Loucy (cell line): Measurements from ENCODE around the gene XKR8.

ENCODE experiments used
- H2AFZ ChIP-seq: fragments of 200-600 bp; sonication (generic); 2 replicates; pipeline ENCODE4 v1.6.0; 2016; ENCODE audit warnings: antibody characterized with exemption, mild to moderate bottlenecking, low read length, moderate library complexity
- H3F3A ChIP-seq: fragments of 200-600 bp; 2 replicates; pipeline ENCODE4 v1.6.0; 2016; ENCODE audit warnings: antibody characterized with exemption, low read depth, mild to moderate bottlenecking
- H3K27me3 ChIP-seq: fragments of 200-600 bp; sonication (generic); 2 replicates; pipeline ENCODE4 v1.6.1; 2014; ENCODE audit warnings: low read length, mild to moderate bottlenecking; ENCODE audit not compliant: insufficient read depth, poor library complexity, severe bottlenecking
- H3K36me3 ChIP-seq: fragments of 200-600 bp; sonication (generic); 2 replicates; pipeline ENCODE4 v1.6.1; 2016; ENCODE audit warnings: low read length; ENCODE audit not compliant: insufficient read depth
- H3K4me1 ChIP-seq: fragments of 200-600 bp; sonication (generic); 2 replicates; pipeline ENCODE4 v1.5.1; 2014; ENCODE audit warnings: low read length, mild to moderate bottlenecking; ENCODE audit not compliant: insufficient read depth, poor library complexity, severe bottlenecking
- H3K4me2 ChIP-seq: fragments of 200-600 bp; sonication (generic); 2 replicates; pipeline ENCODE4 v1.6.0; 2014; ENCODE audit warnings: antibody characterized with exemption, low read length, low read depth, mild to moderate bottlenecking; ENCODE audit not compliant: poor library complexity, severe bottlenecking
- H3K4me3 ChIP-seq: fragments of 200-600 bp; sonication (generic); 2 replicates; pipeline ENCODE4 v1.5.1; 2014; ENCODE audit warnings: low read length, mild to moderate bottlenecking, mixed read lengths; ENCODE audit not compliant: poor library complexity, severe bottlenecking
- H3K79me2 ChIP-seq: fragments of 200-600 bp; sonication (generic); 2 replicates; pipeline ENCODE4 v1.6.1; 2014; ENCODE audit warnings: low read length; ENCODE audit not compliant: insufficient read depth
- H3K9ac ChIP-seq: fragments of 200-600 bp; sonication (generic); 2 replicates; pipeline ENCODE4 v1.6.0; 2014; ENCODE audit warnings: mild to moderate bottlenecking, low read depth, low read length, moderate library complexity; ENCODE audit not compliant: poor library complexity, severe bottlenecking
- H3K9me2 ChIP-seq: fragments of 200-600 bp; sonication (generic); replicated peaks from 2 replicates; pipeline ENCODE4 v1.6.1; 2016; ENCODE audit warnings: low read depth, low read length, mixed read lengths
- H3K9me3 ChIP-seq: fragments of 200-600 bp; sonication (generic); 2 replicates; pipeline ENCODE4 v1.6.1; 2014; ENCODE audit warnings: mild to moderate bottlenecking, antibody characterized with exemption, low read length, low read depth; ENCODE audit not compliant: insufficient read depth
- H4K20me1 ChIP-seq: fragments of 200-600 bp; sonication (generic); 2 replicates; pipeline ENCODE4 v1.6.0; 2014; ENCODE audit warnings: antibody characterized with exemption, low read length, mild to moderate bottlenecking; ENCODE audit not compliant: insufficient read depth, poor library complexity, severe bottlenecking
- EZH2phosphoT487 ChIP-seq: fragments of 200-600 bp; IDR thresholded peaks from 2 replicates; pipeline ENCODE4 v1.6.1; 2018; ENCODE audit warnings: antibody characterized with exemption, mild to moderate bottlenecking, moderate library complexity, borderline replicate concordance
- TF ChIP-seq, protein P1 (sequence below): fragments of 200-600 bp; sonication (generic); conservative IDR thresholded peaks from 2 replicates; pipeline ENCODE4 v1.5.1; 2014; ENCODE audit warnings: mild to moderate bottlenecking, antibody characterized with exemption, low read length

The XKR8 gene

DNA sequence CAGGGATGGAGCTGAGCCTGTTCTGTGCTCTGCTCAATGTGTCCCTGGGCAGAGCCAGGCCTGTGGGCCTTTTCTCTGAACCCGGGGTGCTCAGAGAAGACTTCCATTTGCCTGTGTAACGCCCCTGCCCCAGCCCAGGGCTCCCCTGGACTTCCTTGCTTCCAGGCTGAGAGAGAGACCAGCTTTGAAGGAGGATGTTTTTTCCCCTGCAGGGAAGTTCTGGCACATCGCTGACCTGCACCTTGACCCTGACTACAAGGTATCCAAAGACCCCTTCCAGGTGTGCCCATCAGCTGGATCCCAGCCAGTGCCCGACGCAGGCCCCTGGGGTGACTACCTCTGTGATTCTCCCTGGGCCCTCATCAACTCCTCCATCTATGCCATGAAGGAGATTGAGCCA lies 14.8 kb upstream of the XKR8 start:
- Histone ChIP-seq H3K4me1 (no peaks in the 10 kb centered on the region), H3K9me2 (no peaks in the 10 kb centered on the region), H3K27me3 (no peaks in the 10 kb centered on the region), H3K4me2 (no peak overlapping the region), H3F3A (no peaks in the 10 kb centered on the region), H3K79me2 (no peaks in the 10 kb centered on the region), H3K4me3 (no peak overlapping the region), H3K9ac (no peak overlapping the region), H2AFZ (no peak overlapping the region), H4K20me1 (no peaks in the 10 kb centered on the region), H3K9me3 (no peaks in the 10 kb centered on the region), H3K36me3 (no peaks in the 10 kb centered on the region)
- no peak for TF ChIP-seq EZH2phosphoT487
- TF ChIP-seq, protein P1, sequence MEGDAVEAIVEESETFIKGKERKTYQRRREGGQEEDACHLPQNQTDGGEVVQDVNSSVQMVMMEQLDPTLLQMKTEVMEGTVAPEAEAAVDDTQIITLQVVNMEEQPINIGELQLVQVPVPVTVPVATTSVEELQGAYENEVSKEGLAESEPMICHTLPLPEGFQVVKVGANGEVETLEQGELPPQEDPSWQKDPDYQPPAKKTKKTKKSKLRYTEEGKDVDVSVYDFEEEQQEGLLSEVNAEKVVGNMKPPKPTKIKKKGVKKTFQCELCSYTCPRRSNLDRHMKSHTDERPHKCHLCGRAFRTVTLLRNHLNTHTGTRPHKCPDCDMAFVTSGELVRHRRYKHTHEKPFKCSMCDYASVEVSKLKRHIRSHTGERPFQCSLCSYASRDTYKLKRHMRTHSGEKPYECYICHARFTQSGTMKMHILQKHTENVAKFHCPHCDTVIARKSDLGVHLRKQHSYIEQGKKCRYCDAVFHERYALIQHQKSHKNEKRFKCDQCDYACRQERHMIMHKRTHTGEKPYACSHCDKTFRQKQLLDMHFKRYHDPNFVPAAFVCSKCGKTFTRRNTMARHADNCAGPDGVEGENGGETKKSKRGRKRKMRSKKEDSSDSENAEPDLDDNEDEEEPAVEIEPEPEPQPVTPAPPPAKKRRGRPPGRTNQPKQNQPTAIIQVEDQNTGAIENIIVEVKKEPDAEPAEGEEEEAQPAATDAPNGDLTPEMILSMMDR, result no peak

DNA sequence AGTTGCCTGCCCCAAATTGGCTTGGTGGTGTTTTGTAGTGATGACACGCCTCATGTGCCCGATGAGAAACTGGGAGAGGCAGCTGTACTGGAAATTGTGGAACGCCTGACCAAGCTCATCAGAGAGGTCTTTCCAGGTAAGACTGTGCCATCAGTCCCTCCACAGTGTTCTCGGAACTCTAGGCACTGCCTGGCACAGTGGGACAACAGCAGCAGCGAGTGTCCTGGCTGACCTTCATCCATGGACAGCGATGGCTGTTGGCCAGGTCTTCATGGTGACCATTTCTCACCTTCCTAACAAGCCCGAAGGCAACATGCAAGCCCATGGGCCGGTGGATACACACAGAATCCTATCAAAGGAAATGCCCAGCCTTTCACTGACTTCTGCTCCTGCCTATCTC lies 10.7 kb upstream of the XKR8 start:
- Histone ChIP-seq H3K4me3 (no peak overlapping the region), H2AFZ (no peak overlapping the region), H3K9me3 (no peaks in the 10 kb centered on the region), H3K9me2 (no peaks in the 10 kb centered on the region), H4K20me1 (no peaks in the 10 kb centered on the region), H3F3A (no peaks in the 10 kb centered on the region), H3K79me2 (no peaks in the 10 kb centered on the region), H3K4me1 (no peaks in the 10 kb centered on the region), H3K9ac (no peak overlapping the region), H3K27me3 (no peaks in the 10 kb centered on the region), H3K36me3 (no peaks in the 10 kb centered on the region), H3K4me2 (no peak overlapping the region)
- TF ChIP-seq, protein P1, result no peak
- TF ChIP-seq EZH2phosphoT487, result no peak

DNA sequence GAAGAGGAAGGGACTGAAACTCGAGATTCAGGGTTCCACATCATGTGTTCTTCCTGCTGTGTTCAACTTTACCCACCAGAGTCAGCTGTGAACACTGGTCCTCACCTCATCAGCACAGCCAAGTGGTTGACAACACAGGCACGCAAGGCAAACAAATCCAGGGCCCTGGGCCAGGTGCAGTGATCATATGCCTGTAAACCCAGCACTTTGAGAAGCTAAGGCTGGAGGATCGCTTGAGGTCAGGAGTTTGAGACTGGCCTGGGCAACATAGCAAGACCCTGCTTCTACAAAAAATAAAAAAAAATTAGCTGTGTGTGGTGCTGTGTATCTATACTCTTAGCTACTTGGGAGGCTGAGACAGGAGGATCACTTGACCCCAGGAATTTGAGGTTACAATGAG lies 8.4 kb upstream of the XKR8 start:
- H3K27me3 ChIP-seq, result no peaks in the 10 kb centered on the region
- H4K20me1 ChIP-seq, result no peaks in the 10 kb centered on the region
- no peaks in the 10 kb centered on the region for H3K36me3 ChIP-seq
- no peak overlapping the region for H2AFZ ChIP-seq
- H3K9me2 ChIP-seq, result no peaks in the 10 kb centered on the region
- H3K4me3 ChIP-seq, result no peak overlapping the region
- H3K79me2 ChIP-seq, result no peaks in the 10 kb centered on the region
- H3F3A ChIP-seq, result no peaks in the 10 kb centered on the region
- no peak for TF ChIP-seq EZH2phosphoT487
- TF ChIP-seq, protein P1, result no peak
- H3K4me2 ChIP-seq, result no peak overlapping the region
- no peaks in the 10 kb centered on the region for H3K9me3 ChIP-seq
- H3K4me1 ChIP-seq, result no peaks in the 10 kb centered on the region
- H3K9ac ChIP-seq, result no peak overlapping the region
